ENCODE results near the gene FLRT2.

DNA sequence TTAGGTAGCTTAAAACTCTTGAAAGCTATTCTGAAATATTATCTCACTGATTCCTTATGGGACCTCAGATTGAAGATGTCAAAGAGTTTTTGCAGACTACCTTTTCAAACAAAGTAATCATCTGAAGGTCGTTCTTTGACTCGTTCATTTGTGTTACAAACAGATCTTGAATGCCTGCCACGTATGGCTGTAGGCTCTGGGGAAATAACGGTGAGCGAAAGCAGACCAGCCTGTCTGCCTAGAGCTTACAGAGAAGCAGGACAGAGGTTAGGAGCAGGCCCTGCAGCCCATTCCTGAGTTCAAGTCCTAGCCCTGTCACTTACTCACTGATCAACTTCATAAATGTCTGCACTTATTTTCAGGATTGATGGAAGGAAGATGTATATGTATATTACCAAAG is 83.6 kb downstream of the FLRT2 start:
- TF ChIP-seq POLR2A (IDR thresholded peaks at IDR 0.05; ENCODE audit: low read depth, low read length): no peak
- TF ChIP-seq POLR2AphosphoS5 (IDR thresholded peaks at IDR 0.05; ENCODE audit: low read depth, low read length): no peak

All from GM12891 (cell line).